SH-SY5Y (cell line): ENCODE measurements around the gene RPL3.

Source experiments
- GATA2 ChIP-seq: IDR thresholded peaks from 2 replicates; pipeline ENCODE4 v1.6.1; 2011; ENCODE audit warnings: mild to moderate bottlenecking, low read depth, low read length
- GATA3 ChIP-seq: IDR thresholded peaks from 2 replicates; pipeline ENCODE4 v1.6.1; 2011; ENCODE audit warnings: low read depth, mild to moderate bottlenecking, low read length, moderate library complexity

Gene RPL3

DNA sequence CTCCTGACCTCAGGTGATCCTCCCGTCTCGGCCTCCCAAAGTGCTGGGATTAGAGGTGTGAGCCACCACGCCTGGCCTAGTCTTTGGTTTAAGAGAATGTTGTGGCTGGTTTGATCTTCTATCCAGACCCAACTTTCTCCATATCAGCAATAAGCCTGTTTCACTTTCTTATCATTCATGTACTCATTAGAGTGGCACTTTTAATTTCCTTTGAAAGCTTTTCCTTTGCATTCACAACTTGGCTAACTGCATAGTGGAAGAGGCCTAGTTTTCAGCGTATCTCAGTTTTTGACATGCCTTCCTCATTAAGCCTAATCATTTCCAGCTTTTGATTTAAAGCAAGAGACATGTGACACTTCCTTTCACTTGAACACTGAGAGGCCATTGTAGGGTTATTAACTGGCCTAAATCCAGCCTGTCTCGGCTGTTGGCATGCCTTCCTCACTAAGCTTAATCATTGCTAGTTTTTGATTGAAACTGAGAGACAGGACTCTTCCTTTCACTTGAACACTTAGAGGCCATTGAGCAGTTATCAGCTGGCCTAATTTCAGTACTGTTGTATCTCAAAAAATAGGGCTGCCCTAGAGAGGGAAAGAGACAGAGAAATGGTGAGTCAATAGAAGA is 13.1 kb upstream of the RPL3 start:
- no peak for TF ChIP-seq GATA2
- TF ChIP-seq GATA3 = no peak

DNA sequence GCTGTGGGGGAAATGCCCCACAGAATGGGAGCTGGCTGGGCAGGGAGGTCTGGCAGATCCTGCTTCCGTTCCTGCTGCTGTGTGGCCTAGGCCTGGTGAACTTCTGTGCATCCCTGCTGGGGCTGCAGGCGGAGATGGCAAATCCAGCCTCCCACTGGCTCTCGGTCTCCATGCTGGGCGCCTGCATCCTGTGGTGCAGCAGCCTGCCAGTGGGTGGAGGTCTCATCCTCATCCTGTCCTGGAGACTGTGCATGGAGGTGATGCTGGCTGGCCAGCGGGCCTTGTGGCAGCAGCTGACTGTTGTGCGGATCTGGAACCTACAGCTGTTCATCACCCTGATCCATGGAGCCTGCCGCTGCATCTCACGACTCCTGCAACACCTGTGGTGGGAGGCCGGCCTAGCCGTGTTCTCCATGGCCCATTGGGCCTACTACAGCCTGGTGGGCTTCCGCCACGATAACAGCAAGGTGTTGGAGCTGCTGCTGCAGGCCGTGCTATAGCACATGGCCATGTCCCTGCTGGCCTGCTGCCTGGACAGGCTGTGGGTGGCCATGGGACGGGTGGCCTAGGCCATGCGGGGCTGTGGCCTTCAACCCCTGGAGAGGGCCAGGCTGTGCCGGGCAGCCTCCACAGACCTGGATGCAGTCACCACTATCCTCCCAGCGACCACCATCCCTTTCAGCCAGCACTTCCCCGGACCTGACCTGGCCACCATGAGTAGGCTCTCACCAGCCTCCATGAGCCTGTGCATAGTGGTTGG is 8.8 kb upstream of the RPL3 start:
- TF ChIP-seq GATA2 = no peak

DNA sequence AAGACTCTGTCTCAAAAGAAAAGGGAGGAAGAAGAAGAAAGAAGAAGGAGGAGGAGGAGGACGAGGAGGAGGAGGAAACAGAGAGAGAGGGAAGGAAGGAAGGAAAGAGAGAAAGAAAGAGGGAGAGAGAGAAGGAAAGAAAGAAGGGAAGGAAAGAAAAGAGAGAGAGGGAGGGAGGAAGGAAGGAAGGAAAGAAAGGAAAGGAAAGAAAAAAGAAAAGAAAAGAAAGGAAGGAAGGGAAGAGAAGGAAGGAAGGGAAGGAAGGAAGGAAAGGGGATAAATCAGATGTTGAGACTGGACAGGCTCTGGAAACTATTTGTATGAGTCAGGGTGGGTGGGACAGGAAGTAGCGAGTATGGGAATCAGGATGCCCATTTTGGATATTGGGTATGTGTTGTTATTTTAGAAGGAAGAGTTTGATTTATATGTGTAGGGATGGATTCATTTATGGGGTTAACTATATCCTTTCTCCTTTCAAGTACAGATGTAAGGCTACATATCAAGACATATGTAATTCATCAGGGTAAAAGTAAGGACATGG is 6.0 kb upstream of the RPL3 start:
- TF ChIP-seq GATA3 = no peak

DNA sequence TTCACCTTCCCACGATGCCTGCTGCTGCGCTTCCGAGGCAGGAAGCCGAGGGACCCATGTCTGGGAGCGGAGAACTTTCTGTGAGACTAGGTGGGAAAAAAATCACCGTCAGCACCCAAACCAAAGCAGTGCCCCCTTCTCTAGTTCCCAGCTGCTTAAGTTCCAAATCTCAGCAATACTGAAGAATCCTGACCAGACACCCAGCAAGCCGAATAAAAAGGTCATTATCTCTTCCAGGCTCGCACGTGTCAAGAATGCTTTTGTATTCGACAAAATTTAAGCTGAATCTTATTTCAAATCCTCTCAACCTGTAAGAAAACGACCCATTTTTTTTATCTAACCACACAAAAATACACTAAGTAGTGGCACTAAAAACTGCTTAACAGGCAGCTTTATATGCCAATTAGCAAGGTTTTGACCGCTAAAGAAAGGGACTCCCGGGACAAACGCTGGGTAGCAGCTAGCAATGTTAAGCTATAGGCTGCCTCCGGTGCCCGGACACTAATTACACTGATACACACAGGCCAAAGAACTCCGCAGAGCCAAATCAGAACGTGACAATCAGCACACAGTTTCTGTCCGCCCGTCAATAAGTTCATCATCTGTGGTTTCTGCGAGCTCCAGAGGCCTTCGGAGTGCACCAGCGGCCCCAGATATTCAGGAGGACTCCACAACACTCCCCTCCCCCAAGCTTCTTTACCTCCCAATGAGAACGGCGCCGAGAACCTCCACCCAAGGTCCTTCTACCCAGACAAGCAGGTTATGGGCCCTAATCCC is 728 bp downstream of the RPL3 start:
- no peak for TF ChIP-seq GATA2
- no peak for TF ChIP-seq GATA3

- TF ChIP-seq GATA3 (no peak), GATA2 (no peak)
Measured at GRCh38 chr22:39317775-39318506, 1.5 kb downstream of the RPL3 start.

- TF ChIP-seq GATA3 (no peak), GATA2 (no peak)
Measured at GRCh38 chr22:39317084-39317774, 2.2 kb downstream of the RPL3 start.

GRCh38 chr22:39316440-39317083 is 2.9 kb downstream of the RPL3 start:
- TF ChIP-seq GATA2 (no peak), GATA3 (no peak)

DNA sequence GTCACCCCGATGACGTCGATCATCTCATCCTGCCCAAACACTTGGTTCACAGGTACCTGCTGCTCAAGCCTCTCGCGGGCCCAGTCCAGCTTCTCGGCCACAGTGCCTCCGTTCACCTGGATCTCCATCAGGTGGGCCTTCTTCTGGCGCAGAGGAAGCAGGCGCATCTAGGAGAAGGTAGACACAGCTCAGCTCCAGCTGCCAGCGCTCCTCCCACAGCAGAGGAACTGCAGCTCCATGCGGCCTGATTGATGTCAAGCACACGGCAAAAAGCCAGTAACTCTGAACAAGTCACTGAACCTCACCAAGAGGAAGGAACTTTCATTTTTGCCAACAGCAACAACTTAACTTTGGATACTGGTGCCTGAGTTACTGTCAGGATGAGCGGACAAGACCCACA is 4.0 kb downstream of the RPL3 start:
- TF ChIP-seq GATA2 (no peak), GATA3 (no peak)

DNA sequence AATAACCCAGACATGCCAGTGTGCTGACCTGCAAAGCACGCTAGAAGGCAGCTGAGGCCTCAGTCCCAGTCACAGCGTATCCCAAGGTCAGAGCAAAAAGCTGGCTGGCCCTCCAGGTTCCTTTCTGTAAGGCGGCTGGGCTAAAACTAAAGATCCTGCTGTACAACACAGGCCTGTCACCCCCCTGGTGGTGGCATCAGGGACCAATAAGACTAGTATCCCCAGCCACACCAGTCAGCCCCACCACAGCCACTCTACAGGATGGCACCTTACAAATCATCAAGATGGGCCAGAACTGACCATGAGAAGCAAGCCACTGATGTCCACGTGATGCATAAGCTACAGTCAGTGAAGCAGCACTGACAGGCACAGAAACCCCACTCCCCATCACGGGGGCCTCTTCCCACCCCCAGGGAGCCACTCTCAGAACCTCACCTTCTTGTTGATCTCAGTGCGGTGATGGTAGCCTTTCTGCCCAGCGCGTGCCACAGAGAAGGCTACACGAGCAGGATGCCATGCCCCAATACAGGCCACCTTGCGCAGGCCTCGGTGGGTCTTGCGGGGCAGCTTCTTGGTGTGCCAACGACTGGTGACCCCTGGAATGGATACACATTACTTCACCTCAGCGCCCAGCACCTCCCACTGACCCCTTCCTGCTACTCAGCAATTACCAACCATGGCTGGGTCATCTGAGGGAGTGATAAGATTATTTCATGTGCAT is 5.0 kb downstream of the RPL3 start:
- TF ChIP-seq GATA2 (no peak), GATA3 (no peak)

GRCh38 chr22:39313258-39314001 is 6.0 kb downstream of the RPL3 start:
- TF ChIP-seq GATA2 (no peak), GATA3 (no peak)

DNA sequence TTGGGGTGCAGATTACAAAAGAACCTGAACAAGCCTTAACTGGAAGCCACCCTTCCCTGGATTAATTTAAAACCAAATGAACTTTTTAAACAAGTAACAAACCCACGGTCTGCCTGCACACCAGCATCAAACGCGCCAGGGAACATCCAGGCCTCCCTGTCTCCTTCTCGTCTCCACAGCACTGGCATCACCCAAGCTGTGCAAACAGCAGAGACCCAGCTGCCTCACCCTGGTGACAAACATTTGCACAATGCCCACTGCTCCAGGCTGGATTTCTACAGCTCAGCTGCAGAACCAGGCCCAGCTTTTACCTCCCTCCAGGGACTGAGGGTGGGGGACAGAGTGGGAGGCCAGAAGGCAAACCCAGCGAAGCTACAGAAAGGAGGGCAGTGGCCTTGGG is 7.0 kb downstream of the RPL3 start:
- no peak for TF ChIP-seq GATA3
- no peak for TF ChIP-seq GATA2
